ENCODE results near the gene MRTO4. TPM values are rescaled to one million over a fixed set of nuclear protein-coding genes. Genes with fewer than 3 reads are reported as not detected.

Gene MRTO4
- total and polyA plus RNA-seq, 4 donors, result 9.5 to 11.1 (median 10.2) TPM

DNA sequence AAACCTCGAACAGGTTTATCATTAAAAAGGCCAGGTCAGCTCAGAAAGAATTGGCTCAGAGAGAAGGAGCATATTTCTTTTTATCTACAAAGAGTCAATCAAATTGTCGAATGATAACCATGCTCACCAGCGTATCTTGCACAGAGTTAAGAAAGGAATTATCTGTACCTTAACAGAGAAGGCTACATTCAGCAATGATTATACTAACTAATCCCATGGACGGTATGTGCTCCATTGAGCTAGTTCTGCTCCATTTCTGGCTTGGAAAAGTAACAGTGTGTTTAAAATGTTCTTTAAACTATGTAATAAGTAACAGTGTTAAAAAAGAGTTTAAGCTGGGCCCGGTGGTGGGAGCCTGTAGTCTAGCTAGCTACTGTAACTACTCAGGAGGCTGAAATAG is 45.8 kb upstream of the MRTO4 start:
- Histone ChIP-seq H3K4me3 (ENCODE audit: low read depth in 1 of 3, low read length in 3 of 3) (no peak overlapping the region), H3K9me3 (ENCODE audit: control insufficient read depth in 4 of 4, low read length in 3 of 4) (no peaks in the 10 kb centered on the region), H3K27ac (ENCODE audit: low read depth in 1 of 2, low read length in 2 of 2) (no peak overlapping the region), H3K9ac (ENCODE audit: low read depth in 1 of 2, low read length in 2 of 2) (no peak overlapping the region), H3K27me3 (ENCODE audit: control insufficient read depth in 4 of 4, insufficient read depth in 4 of 4, low read length in 3 of 4) (no peaks in the 10 kb centered on the region), H3K4me1 (ENCODE audit: control insufficient read depth in 4 of 4, insufficient read depth in 4 of 4, low read length in 3 of 4) (peaks cover 13 to 47% (median 40%) of the 10 kb centered on the region in 4 donors), H3K36me3 (ENCODE audit: control insufficient read depth in 4 of 4, insufficient read depth in 3 of 4, low read depth in 1 of 4, low read length in 3 of 4) (no peaks in the 10 kb centered on the region)
- WGBS, result 47% methylated on average over 5 of the region's 5 CpGs
- no peak for TF ChIP-seq HNF4G (IDR thresholded peaks at IDR 0.05)
- TF ChIP-seq FOXA2 (IDR thresholded peaks at IDR 0.05), result no peak
- TF ChIP-seq SP1 (IDR thresholded peaks at IDR 0.05), result no peak
- TF ChIP-seq, protein P1, sequence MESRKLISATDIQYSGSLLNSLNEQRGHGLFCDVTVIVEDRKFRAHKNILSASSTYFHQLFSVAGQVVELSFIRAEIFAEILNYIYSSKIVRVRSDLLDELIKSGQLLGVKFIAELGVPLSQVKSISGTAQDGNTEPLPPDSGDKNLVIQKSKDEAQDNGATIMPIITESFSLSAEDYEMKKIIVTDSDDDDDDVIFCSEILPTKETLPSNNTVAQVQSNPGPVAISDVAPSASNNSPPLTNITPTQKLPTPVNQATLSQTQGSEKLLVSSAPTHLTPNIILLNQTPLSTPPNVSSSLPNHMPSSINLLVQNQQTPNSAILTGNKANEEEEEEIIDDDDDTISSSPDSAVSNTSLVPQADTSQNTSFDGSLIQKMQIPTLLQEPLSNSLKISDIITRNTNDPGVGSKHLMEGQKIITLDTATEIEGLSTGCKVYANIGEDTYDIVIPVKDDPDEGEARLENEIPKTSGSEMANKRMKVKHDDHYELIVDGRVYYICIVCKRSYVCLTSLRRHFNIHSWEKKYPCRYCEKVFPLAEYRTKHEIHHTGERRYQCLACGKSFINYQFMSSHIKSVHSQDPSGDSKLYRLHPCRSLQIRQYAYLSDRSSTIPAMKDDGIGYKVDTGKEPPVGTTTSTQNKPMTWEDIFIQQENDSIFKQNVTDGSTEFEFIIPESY (IDR thresholded peaks at IDR 0.05), result no peak
- TF ChIP-seq, protein P2, sequence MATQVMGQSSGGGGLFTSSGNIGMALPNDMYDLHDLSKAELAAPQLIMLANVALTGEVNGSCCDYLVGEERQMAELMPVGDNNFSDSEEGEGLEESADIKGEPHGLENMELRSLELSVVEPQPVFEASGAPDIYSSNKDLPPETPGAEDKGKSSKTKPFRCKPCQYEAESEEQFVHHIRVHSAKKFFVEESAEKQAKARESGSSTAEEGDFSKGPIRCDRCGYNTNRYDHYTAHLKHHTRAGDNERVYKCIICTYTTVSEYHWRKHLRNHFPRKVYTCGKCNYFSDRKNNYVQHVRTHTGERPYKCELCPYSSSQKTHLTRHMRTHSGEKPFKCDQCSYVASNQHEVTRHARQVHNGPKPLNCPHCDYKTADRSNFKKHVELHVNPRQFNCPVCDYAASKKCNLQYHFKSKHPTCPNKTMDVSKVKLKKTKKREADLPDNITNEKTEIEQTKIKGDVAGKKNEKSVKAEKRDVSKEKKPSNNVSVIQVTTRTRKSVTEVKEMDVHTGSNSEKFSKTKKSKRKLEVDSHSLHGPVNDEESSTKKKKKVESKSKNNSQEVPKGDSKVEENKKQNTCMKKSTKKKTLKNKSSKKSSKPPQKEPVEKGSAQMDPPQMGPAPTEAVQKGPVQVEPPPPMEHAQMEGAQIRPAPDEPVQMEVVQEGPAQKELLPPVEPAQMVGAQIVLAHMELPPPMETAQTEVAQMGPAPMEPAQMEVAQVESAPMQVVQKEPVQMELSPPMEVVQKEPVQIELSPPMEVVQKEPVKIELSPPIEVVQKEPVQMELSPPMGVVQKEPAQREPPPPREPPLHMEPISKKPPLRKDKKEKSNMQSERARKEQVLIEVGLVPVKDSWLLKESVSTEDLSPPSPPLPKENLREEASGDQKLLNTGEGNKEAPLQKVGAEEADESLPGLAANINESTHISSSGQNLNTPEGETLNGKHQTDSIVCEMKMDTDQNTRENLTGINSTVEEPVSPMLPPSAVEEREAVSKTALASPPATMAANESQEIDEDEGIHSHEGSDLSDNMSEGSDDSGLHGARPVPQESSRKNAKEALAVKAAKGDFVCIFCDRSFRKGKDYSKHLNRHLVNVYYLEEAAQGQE (IDR thresholded peaks at IDR 0.05), result no peak
- TF ChIP-seq RAD21 (IDR thresholded peaks at IDR 0.05), result no peak
- no peak for DNase-seq (ENCODE audit: low spot score)

DNA sequence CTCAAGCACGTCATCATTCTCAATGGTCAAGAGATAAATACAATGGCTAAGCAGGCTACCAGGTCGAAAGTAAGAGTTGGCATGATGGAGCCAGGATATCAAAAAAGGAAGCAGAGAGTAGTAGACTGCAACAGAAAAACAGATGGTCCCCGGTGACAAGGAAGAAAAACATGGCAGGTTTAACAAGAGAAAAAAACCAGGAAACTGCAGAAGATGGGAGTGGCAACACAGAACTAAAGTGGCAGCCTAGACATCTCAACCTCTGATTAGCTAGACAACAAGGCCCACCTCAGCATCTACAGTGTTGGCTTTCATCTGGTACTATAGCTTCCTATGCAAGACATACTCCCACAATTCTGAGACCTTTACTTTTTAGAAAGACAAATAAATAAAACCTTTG is 44.7 kb upstream of the MRTO4 start:
- H3K27me3 ChIP-seq (ENCODE audit: control insufficient read depth in 4 of 4, insufficient read depth in 4 of 4, low read length in 3 of 4), result no peaks in the 10 kb centered on the region
- DNase-seq (ENCODE audit: low spot score), result no peak
- 72% methylated on average over 3 of the region's 3 CpGs for WGBS
- TF ChIP-seq NR2F2 (IDR thresholded peaks at IDR 0.05) (no peak), GABPA (IDR thresholded peaks at IDR 0.05 in 1 of 2, conservative IDR thresholded peaks at IDR 0.05 in 1 of 2) (no peak), FOXA2 (IDR thresholded peaks at IDR 0.05) (no peak)
- peaks cover 13 to 52% (median 44%) of the 10 kb centered on the region in 4 donors for H3K4me1 ChIP-seq (ENCODE audit: control insufficient read depth in 4 of 4, insufficient read depth in 4 of 4, low read length in 3 of 4)
- no peak overlapping the region for H3K27ac ChIP-seq (ENCODE audit: low read depth in 1 of 2, low read length in 2 of 2)
- H3K9me3 ChIP-seq (ENCODE audit: control insufficient read depth in 4 of 4, low read length in 3 of 4), result no peaks in the 10 kb centered on the region
- H3K36me3 ChIP-seq (ENCODE audit: control insufficient read depth in 4 of 4, insufficient read depth in 3 of 4, low read depth in 1 of 4, low read length in 3 of 4), result no peaks in the 10 kb centered on the region
- H3K9ac ChIP-seq (ENCODE audit: low read depth in 1 of 2, low read length in 2 of 2), result no peak overlapping the region
- H3K4me3 ChIP-seq (ENCODE audit: low read depth in 1 of 3, low read length in 3 of 3), result no peak overlapping the region

GRCh38 chr1:19208710-19209438 is 42.7 kb upstream of the MRTO4 start:
- Histone ChIP-seq H3K9ac (ENCODE audit: low read depth in 1 of 2, low read length in 2 of 2) (peak overlapping the region; percentile 70 to 94), H3K4me3 (ENCODE audit: low read depth in 1 of 3, low read length in 3 of 3) (peak overlapping the region; percentile 90 to 98 (median 93)), H3K27me3 (ENCODE audit: control insufficient read depth in 4 of 4, insufficient read depth in 4 of 4, low read length in 3 of 4) (no peaks in the 10 kb centered on the region), H3K4me1 (ENCODE audit: control insufficient read depth in 4 of 4, insufficient read depth in 4 of 4, low read length in 3 of 4) (peaks cover 7 to 45% (median 33%) of the 10 kb centered on the region in 4 donors), H3K27ac (ENCODE audit: low read depth in 1 of 2, low read length in 2 of 2) (peak overlapping the region; percentile 86 to 90), H3K9me3 (ENCODE audit: control insufficient read depth in 4 of 4, low read length in 3 of 4) (no peaks in the 10 kb centered on the region), H3K36me3 (ENCODE audit: control insufficient read depth in 4 of 4, insufficient read depth in 3 of 4, low read depth in 1 of 4, low read length in 3 of 4) (peaks cover 0 to 6% (median 2%) of the 10 kb centered on the region in 4 donors)
- WGBS, result 13% methylated on average over 8 of the region's 8 CpGs
- no peak for DNase-seq (ENCODE audit: low spot score)
- no peak for TF ChIP-seq EGR1 (IDR thresholded peaks at IDR 0.05; ENCODE audit: low read depth in 2 of 2)
- TF ChIP-seq CTCF (IDR thresholded peaks at IDR 0.05; ENCODE audit: low read depth, low read length, missing input control), result no peak
- no peak for TF ChIP-seq GABPA (IDR thresholded peaks at IDR 0.05 in 1 of 2, conservative IDR thresholded peaks at IDR 0.05 in 1 of 2)
- TF ChIP-seq, protein P3, sequence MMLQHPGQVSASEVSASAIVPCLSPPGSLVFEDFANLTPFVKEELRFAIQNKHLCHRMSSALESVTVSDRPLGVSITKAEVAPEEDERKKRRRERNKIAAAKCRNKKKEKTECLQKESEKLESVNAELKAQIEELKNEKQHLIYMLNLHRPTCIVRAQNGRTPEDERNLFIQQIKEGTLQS (IDR thresholded peaks at IDR 0.05), result no peak
- TF ChIP-seq FOXA2 (IDR thresholded peaks at IDR 0.05), result no peak
- TF ChIP-seq RXRA (IDR thresholded peaks at IDR 0.05), result no peak
- TF ChIP-seq YY1 (IDR thresholded peaks at IDR 0.05), result no peak
- TF ChIP-seq FOXA1 (IDR thresholded peaks at IDR 0.05), result no peak
- TF ChIP-seq TAF1 (conservative IDR thresholded peaks at IDR 0.05), result no peak
- no peak for TF ChIP-seq MAX (IDR thresholded peaks at IDR 0.05)
- no peak for TF ChIP-seq SP1 (IDR thresholded peaks at IDR 0.05)
- TF ChIP-seq HNF4G (IDR thresholded peaks at IDR 0.05), result no peak
- TF ChIP-seq NR2F2 (IDR thresholded peaks at IDR 0.05), result no peak
- no peak for TF ChIP-seq JUND (IDR thresholded peaks at IDR 0.05)
- TF ChIP-seq, protein P1 (IDR thresholded peaks at IDR 0.05), result no peak
